COLO668 (cell line): ENCODE data around the gene TAPBPL.
A peak's percentile ranks its signal among the peaks of the same experiment; 100 is the strongest.
"Not testable (repeated sequence)": the region's sequence is repeated elsewhere in the genome, so short reads cannot be mapped to it uniquely, and the experiment has no call there.

Source experiments
- DNase-seq: peaks from one replicate; lab custom pipeline; 2025; ENCODE audit not compliant: unreplicated experiment; lab: John Stamatoyannopoulos, UW

Gene TAPBPL

GRCh38 chr12:6489449-6489848 is 37.6 kb downstream of the TAPBPL start:
- no peak for DNase-seq

GRCh38 chr12:6490673-6491072 is 38.8 kb downstream of the TAPBPL start:
- DNase-seq: not testable (repeated sequence)

GRCh38 chr12:6492838-6493496 is 41.1 kb downstream of the TAPBPL start, which contains the start of gene MRPL51:
Gene MRPL51, minus strand, starts transcription at chr12:6493262. Its CDS starts 126 bp downstream, at chr12:6493136.
- DNase-seq: peak; percentile 94

- DNase-seq: peak; percentile 93
These were observed 41.8 kb downstream of the TAPBPL start, which contains the start of gene NCAPD2 for GRCh38 chr12:6493497-6494257. Gene NCAPD2, plus strand, starts transcription at chr12:6494102. Its CDS starts 997 bp downstream, at chr12:6495099.

GRCh38 chr12:6494258-6494743 is 42.5 kb downstream of the TAPBPL start:
- DNase-seq: peak; percentile 0

- DNase-seq: no peak
These were observed 43.1 kb downstream of the TAPBPL start for GRCh38 chr12:6494968-6495367.

GRCh38 chr12:6497291-6497690 is 45.4 kb downstream of the TAPBPL start:
- DNase-seq: not testable (repeated sequence)

- DNase-seq: no peak
These were observed 48.6 kb downstream of the TAPBPL start for GRCh38 chr12:6500466-6500865.

GRCh38 chr12:6507102-6507998 is 55.5 kb downstream of the TAPBPL start:
- DNase-seq: no peak

- DNase-seq: no peak
These were observed 56.2 kb downstream of the TAPBPL start for GRCh38 chr12:6508087-6508486.
